Ramos (cell line): ENCODE measurements around the gene HLA-DQA1.
"Not testable (repeated sequence)": the region's sequence is repeated elsewhere in the genome, so short reads cannot be mapped to it uniquely, and the experiment has no call there.

ENCODE experiments used
- in situ Hi-C: fragments of 300-500 bp; cut with MboI; formaldehyde crosslinking; loops from one replicate; pipeline ENCODE4 v1.14.3; 2022; ENCODE audit warnings: low sequenced_read_pairs; ENCODE audit not compliant: unreplicated experiment

HLA-DQA1 gene

DNA sequence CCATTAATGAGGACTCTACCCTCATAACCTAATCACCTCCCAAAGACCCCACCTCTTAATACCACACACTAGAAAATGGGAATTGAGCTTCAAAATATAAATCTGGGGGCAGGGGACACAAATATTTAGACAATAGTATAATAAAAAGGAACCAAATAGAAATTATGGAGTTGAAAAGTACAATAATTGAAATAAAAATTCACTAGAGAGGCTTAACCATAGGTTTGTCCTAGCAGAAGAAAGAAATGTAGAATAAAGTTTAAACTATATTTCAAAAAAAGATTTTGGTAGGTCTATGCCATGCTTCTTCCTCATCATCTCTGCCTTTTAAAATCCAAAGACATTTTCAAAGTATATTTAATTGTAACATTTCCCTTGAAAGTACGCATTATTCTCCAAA, 19.5 kb upstream of the HLA-DQA1 start:
- in situ Hi-C loops = no loop called here

DNA sequence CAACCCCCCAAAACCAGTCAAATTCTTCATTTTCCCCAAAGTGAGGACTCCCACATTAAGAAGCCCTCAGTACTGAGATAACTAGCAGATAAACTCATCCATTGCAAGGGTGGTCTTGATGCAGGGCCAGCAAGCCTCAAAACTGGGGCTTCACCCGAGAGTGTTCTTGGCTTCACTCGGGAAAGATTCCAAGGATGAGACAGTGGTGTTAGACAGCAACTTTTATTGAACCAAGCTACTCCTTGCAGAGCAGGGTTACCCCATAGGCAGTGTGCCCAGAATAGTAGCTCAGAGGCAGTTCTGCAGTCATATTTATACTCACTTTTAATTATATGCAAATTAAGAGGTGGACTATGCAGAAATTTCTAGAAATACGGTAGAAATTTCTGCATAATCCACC, 15.8 kb upstream of the HLA-DQA1 start:
- in situ Hi-C loops = no loop called here

DNA sequence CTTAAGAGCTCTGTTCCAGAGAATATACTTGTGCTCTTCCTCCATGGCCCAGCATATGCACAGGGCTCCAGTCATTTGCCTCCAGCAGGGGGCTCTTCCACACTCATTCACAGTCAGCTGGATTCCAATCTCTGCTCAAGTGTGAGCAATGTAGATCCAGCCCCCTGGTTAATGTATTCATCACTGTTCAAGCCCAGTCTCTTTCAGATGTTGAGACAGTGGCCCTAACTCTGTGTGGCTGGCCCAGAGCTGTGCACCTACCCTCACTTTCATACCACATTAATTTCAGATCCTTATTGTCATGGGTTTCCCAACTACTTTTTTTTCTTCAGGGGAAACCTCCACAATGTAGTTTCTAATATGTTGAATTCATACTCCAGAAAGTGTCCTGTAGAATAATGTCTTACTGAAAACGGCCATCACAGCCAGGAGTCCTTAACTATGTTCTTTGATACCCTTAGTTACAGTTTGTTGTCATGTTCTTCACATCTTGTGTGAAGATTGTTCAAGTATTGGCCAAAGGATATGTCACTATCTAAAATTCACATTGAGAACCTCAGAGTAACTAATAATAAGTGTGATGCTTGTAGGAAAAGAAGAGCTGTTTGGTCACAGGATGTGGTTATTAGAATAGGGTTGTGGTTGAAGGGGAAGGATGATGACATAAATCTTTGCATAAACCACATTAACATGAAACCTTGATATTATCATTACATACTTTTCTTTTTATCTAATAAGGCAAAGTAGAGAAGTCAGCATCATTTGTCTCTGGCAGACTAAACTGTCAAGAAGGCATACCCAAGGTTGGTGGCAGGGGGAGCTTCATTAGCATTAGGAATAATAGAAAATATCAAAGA, 14.4 kb upstream of the HLA-DQA1 start:
- in situ Hi-C loops = no loop called here

DNA sequence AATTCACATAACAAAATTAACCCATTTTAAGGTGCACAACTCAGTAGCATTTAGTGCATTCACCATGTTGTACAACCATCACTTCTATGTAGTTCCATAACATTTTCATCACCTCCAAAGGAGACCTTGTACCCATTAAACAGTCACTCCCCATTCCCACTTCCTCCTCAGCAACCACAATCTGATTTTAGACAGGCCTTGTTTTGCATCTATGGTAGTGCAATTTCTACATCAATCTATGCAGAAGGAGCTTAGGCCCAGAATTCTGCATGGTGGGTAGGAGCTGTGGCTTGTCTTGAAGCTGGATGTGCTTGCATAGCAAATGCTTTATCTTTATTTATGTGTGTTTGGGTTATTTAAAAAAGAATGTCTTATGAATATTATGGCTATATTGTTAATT, 13.5 kb upstream of the HLA-DQA1 start:
- in situ Hi-C loops = no loop called here

GRCh38 chr6:32624565-32624964, 12.6 kb upstream of the HLA-DQA1 start:
- in situ Hi-C loops = no loop called here

GRCh38 chr6:32625137-32625536, 12.1 kb upstream of the HLA-DQA1 start:
- in situ Hi-C loops = no loop called here

GRCh38 chr6:32627249-32627648, 10.0 kb upstream of the HLA-DQA1 start:
- in situ Hi-C loops = no loop called here

GRCh38 chr6:32627831-32628230, 9.4 kb upstream of the HLA-DQA1 start:
- in situ Hi-C loops = no loop called here

- in situ Hi-C loops = not testable (repeated sequence)
Measured at GRCh38 chr6:32629793-32630192, 7.4 kb upstream of the HLA-DQA1 start.

GRCh38 chr6:32635526-32636123, 1.6 kb upstream of the HLA-DQA1 start:
- in situ Hi-C loops = no loop called here

GRCh38 chr6:32637883-32638282, 677 bp downstream of the HLA-DQA1 start:
- in situ Hi-C loops = no loop called here

DNA sequence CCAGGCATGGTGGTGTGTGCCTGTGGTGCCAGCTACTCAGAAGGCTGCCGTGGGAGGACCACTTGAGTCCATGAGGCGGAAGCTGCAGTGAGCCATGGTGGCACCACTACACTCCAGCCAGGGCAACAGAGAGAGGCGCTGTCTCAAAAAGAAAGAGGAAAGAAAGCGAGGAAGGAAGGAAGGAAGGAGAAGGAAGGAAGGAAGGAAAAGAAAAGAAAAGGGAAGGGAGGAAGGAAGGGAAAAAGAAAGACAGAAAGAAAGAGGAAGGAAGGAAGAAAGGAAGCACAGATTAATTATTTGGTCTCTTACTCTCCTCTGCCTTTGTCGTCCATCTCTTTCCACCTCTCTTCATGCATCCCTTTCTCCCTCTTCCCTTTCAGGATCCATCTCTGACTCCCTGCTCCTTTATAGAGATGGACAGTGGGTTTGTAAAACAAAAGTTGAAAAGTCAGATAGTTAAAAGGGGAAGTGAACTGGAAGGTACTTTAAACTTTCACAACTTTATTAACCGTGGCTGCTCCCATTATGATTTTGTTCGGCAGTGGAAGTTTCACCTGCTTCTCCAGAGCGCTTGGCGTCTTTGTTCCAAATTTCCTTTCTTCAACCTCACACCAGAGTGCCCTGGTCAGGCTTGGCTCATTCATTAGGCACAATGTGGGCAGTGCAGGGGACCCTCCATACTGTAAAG, 1.5 kb downstream of the HLA-DQA1 start:
- in situ Hi-C loops = no loop called here

DNA sequence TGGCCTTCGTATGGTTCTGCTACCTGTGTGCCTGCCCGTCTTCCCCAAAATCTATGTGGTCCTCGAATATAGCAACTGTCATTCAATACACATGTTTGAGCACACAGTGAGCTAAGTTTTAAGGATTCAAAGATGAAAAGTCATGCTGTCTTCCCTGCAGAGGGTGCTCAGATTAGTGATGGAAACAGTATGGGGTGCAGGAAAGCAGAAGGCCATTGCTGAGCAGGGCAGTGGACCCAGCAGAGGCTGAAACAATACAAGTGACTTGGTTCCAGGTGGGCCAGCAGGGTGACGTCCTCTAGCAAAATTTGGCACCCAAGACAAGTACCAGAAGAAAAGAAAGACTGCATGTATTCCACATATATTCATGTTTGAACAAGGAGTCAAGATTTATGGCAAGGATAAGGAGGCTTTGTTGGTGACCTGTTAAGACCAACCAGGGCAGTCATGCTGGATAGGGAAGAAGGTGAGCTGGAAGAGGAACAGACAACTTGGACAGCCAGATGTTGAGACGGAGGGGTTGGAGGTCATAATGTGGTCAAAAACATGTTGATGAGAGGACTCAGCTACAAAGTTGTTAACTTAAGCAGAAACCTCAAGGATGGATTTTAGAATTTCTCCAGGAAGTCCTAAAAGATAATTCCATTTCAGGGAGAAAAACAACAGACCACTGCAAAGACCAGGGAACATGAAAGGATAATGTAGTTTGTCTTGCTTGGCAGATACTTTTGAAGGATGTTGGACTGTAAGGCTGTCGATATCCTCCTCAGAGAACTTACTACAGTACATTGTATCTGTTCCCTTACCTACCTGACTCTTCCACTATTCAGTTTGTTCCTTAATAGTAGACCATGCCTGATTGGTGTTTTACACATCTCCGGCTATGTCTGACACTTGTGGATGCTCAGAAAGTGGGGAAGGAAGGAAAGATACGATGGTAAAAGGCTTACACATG, 2.5 kb downstream of the HLA-DQA1 start:
- in situ Hi-C loops = loop anchor here (5.0 kb wide), 1 partner anchor 108 kb away; no protein-coding TSS in a partner anchor

DNA sequence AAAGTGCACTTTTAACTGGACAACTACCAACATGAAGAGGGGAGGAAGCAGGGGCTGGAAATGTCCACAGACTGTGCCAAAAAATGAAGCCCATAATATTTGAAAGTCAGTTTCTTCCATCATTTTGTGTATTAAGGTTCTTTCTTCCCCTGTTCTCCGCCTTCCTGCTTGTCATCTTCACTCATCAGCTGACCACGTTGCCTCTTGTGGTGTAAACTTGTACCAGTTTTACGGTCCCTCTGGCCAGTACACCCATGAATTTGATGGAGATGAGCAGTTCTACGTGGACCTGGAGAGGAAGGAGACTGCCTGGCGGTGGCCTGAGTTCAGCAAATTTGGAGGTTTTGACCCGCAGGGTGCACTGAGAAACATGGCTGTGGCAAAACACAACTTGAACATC, 3.9 kb downstream of the HLA-DQA1 start:
- in situ Hi-C loops = loop anchor here (5.0 kb wide), 1 partner anchor 106 kb away; no protein-coding TSS in a partner anchor

DNA sequence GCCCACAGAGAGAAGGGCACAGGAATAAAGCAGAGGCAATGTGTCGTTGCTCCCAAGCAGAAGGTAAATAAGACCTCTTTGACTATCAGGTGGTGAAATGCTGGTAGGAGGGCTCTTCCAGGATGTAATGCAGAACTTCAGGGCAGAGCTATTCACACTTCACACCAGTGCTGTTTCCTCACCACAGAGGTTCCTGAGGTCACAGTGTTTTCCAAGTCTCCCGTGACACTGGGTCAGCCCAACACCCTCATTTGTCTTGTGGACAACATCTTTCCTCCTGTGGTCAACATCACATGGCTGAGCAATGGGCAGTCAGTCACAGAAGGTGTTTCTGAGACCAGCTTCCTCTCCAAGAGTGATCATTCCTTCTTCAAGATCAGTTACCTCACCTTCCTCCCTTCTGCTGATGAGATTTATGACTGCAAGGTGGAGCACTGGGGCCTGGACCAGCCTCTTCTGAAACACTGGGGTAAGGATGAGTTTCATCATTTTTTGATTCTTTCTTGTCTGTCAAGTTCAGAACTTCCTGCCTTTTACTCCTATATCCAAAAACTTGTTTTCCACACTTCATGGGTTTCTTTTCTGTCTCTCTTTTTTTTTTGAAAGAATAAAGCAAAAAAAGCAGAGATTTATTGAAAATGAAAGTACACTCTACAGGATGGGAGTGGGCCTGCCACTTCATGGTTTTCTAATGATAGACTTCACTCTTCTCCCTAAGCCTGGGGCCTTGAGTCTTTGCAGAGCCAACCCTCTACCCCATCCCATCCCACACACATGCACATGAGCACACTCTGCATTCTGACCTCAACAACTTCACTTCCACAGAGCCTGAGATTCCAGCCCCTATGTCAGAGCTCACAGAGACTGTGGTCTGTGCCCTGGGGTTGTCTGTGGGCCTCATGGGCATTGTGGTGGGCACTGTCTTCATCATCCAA, 4.8 kb downstream of the HLA-DQA1 start:
- in situ Hi-C loops = loop anchor here (5.0 kb wide), 1 partner anchor 105 kb away; no protein-coding TSS in a partner anchor

DNA sequence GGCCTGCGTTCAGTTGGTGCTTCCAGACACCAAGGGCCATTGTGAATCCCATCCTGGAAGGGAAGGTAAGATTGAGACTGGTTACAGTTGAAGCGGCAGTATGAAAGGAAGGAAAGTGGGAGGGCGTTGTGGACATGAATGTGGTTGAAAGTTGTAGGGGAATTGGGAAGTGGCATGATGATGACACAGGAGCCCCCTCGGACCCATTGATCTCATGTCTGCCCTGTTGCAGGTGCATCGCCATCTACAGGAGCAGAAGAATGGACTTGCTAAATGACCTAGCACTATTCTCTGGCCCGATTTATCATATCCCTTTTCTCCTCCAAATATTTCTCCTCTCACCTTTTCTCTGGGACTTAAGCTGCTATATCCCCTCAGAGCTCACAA, 5.5 kb downstream of the HLA-DQA1 start:
- in situ Hi-C loops = loop anchor here (5.0 kb wide), 1 partner anchor 105 kb away; no protein-coding TSS in a partner anchor

- in situ Hi-C loops = loop anchor here (5.0 kb wide), 1 partner anchor 103 kb away; no protein-coding TSS in a partner anchor
Measured at GRCh38 chr6:32643904-32644303, 6.7 kb downstream of the HLA-DQA1 start.

- in situ Hi-C loops = no loop called here
Measured at GRCh38 chr6:32645047-32645703, 8.0 kb downstream of the HLA-DQA1 start.
